ENCODE data around the gene TBC1D5. TPM values are rescaled to one million over a fixed set of nuclear protein-coding genes. Genes with fewer than 3 reads are reported as not detected.

The TBC1D5 gene
- total RNA-seq, 1 experiment from 2014 or later: 36.4 TPM

DNA sequence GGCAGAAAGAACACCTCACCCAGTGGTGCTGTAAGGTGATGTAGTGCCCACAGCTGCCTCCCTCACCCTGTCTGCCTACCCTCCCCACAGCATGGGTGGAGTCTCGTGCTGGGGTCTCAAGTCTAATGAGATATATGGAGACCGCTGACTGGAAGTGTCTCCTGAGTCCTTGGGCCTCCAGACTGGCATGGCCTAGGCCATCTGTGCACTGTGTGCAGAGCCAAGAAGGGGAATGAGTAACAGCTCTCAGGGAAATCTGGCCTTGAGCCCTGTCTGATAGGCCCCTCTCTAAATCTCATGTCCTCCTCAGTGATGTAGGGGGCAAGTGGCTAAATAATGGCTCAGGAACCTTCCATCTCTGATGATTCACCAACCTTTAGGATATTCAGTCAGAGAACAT lies 580.3 kb downstream of the TBC1D5 start:
- no peaks in the 10 kb centered on the region for H3K36me3 Mint-ChIP-seq (ENCODE audit: insufficient read depth, unreplicated experiment)
- intact Hi-C loops (cut with micrococcal nuclease; ENCODE audit: unreplicated experiment): no loop called here
- no peak overlapping the region for H3K4me3 Mint-ChIP-seq (ENCODE audit: unreplicated experiment)
- ChIA-PET CTCF (no interaction called here), POLR2A (no interaction called here)
- Histone ChIP-seq H3K36me3 (ENCODE audit: control insufficient read depth, insufficient read depth, low read length) (no peaks in the 10 kb centered on the region; the same call in 1 of the 2 replicates), H3K9me3 (no peaks in the 10 kb centered on the region), H3K27me3 (replicated peaks; ENCODE audit: control insufficient read depth, insufficient read depth, low read length) (no peaks in the 10 kb centered on the region), H3K4me3 (ENCODE audit: low read depth, low read length) (no peak overlapping the region), H3K4me1 (no peaks in the 10 kb centered on the region)
- no TSS peak for BruUV-seq (replicated peaks)
- no peak overlapping the region for H3K27ac Mint-ChIP-seq (ENCODE audit: unreplicated experiment)
- DNase-seq: no peak
- TF ChIP-seq, protein P1, sequence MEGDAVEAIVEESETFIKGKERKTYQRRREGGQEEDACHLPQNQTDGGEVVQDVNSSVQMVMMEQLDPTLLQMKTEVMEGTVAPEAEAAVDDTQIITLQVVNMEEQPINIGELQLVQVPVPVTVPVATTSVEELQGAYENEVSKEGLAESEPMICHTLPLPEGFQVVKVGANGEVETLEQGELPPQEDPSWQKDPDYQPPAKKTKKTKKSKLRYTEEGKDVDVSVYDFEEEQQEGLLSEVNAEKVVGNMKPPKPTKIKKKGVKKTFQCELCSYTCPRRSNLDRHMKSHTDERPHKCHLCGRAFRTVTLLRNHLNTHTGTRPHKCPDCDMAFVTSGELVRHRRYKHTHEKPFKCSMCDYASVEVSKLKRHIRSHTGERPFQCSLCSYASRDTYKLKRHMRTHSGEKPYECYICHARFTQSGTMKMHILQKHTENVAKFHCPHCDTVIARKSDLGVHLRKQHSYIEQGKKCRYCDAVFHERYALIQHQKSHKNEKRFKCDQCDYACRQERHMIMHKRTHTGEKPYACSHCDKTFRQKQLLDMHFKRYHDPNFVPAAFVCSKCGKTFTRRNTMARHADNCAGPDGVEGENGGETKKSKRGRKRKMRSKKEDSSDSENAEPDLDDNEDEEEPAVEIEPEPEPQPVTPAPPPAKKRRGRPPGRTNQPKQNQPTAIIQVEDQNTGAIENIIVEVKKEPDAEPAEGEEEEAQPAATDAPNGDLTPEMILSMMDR (IDR thresholded peaks at IDR 0.05; ENCODE audit: insufficient read depth in 1 of 2, low read depth in 1 of 2, low read length in 1 of 2, severe bottlenecking in 1 of 2, unreplicated experiment in 1 of 2): no peak
- H3K27me3 Mint-ChIP-seq (ENCODE audit: insufficient read depth, unreplicated experiment): no peaks in the 10 kb centered on the region
- H3K9me3 Mint-ChIP-seq (ENCODE audit: unreplicated experiment): no peaks in the 10 kb centered on the region
- no peaks in the 10 kb centered on the region for H3K4me1 Mint-ChIP-seq (ENCODE audit: low read depth, unreplicated experiment)

DNA sequence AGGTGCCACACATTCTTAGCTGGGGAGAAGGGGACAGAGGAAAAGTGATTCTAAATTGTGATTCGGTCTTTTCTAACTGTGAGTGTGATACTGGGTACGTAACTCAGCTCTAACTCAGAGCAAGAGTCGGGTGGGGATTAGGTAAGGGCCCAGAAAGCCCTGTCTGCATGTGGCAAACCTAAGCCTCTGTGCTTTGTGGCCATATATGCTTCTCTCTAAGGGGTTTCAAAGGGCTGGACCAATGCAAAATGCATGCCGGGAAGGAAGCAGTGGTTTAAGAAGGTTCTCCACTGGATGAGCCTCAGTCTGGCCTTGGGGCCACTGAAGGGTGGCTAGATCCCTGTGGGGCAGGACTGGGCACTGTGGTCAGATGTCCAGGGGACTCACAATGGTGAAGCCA lies 581.8 kb downstream of the TBC1D5 start:
- Histone ChIP-seq H3K9me3 (no peaks in the 10 kb centered on the region), H3K4me3 (ENCODE audit: low read depth, low read length) (no peak overlapping the region), H3K36me3 (ENCODE audit: control insufficient read depth, insufficient read depth, low read length) (no peaks in the 10 kb centered on the region; the same call in 1 of the 2 replicates), H3K27me3 (replicated peaks; ENCODE audit: control insufficient read depth, insufficient read depth, low read length) (no peaks in the 10 kb centered on the region), H3K4me1 (no peaks in the 10 kb centered on the region)
- H3K4me1 Mint-ChIP-seq (ENCODE audit: low read depth, unreplicated experiment): no peaks in the 10 kb centered on the region
- ChIA-PET POLR2A (no interaction called here), CTCF (no interaction called here)
- TF ChIP-seq, protein P1 (IDR thresholded peaks at IDR 0.05; ENCODE audit: insufficient read depth in 1 of 2, low read depth in 1 of 2, low read length in 1 of 2, severe bottlenecking in 1 of 2, unreplicated experiment in 1 of 2): no peak
- BruUV-seq (replicated peaks): no TSS peak
- no peaks in the 10 kb centered on the region for H3K27me3 Mint-ChIP-seq (ENCODE audit: insufficient read depth, unreplicated experiment)
- no peaks in the 10 kb centered on the region for H3K36me3 Mint-ChIP-seq (ENCODE audit: insufficient read depth, unreplicated experiment)
- H3K27ac Mint-ChIP-seq (ENCODE audit: unreplicated experiment): no peak overlapping the region
- intact Hi-C loops (cut with micrococcal nuclease; ENCODE audit: unreplicated experiment): no loop called here
- DNase-seq: no peak
- no peaks in the 10 kb centered on the region for H3K9me3 Mint-ChIP-seq (ENCODE audit: unreplicated experiment)
- H3K4me3 Mint-ChIP-seq (ENCODE audit: unreplicated experiment): no peak overlapping the region

DNA sequence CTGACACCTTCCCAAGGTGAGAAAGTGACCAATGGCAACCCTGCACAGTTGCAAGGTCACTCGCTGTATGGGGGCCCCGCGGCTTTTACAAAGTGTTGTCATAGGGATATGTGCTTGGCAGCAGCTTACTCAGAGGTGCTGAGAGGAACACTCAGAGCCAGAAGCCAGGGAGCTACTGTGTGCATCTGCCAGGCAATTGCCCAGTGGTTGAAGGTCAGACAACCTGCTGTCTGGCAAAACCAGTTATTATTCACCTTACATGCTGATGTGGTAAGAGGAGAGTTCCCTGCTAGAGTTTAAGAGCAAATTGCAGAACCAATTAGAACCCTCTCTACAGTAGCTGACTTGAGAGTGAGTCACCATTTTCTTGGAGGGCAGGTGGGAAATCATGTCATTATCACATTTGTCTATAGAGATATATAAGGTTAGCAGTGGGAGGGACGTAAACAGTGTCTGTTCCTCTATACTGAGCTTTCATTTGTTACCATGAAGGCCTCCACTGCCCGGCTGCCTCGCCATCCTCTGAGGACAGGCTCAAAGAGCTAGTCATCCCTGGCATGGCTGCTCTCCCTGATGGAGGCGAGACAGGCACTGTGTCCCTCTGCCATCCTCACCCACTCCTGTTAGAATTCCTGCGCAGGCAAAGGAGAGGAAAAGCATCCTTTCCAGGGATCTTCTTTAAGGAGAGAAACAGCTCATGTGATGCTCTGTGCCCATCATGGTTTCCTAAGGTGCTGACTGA lies 583.3 kb downstream of the TBC1D5 start:
- no peaks in the 10 kb centered on the region for H3K4me1 ChIP-seq
- no peak overlapping the region for H3K27ac Mint-ChIP-seq (ENCODE audit: unreplicated experiment)
- no TSS peak for BruUV-seq (replicated peaks)
- POLR2A ChIA-PET: no interaction called here
- TF ChIP-seq, protein P1 (IDR thresholded peaks at IDR 0.05; ENCODE audit: insufficient read depth in 1 of 2, low read depth in 1 of 2, low read length in 1 of 2, severe bottlenecking in 1 of 2, unreplicated experiment in 1 of 2): no peak
- CTCF ChIA-PET: no interaction called here
- intact Hi-C loops (cut with micrococcal nuclease; ENCODE audit: unreplicated experiment): no loop called here
- H3K4me3 Mint-ChIP-seq (ENCODE audit: unreplicated experiment): no peak overlapping the region
- no peaks in the 10 kb centered on the region for H3K27me3 ChIP-seq (replicated peaks; ENCODE audit: control insufficient read depth, insufficient read depth, low read length)
- DNase-seq: no peak
- no peaks in the 10 kb centered on the region for H3K4me1 Mint-ChIP-seq (ENCODE audit: low read depth, unreplicated experiment)
- H3K4me3 ChIP-seq (ENCODE audit: low read depth, low read length): no peak overlapping the region
- no peaks in the 10 kb centered on the region for H3K9me3 Mint-ChIP-seq (ENCODE audit: unreplicated experiment)
- H3K9me3 ChIP-seq: no peaks in the 10 kb centered on the region
- peaks cover 3% of the 10 kb centered on the region for H3K36me3 Mint-ChIP-seq (ENCODE audit: insufficient read depth, unreplicated experiment)
- no peaks in the 10 kb centered on the region for H3K27me3 Mint-ChIP-seq (ENCODE audit: insufficient read depth, unreplicated experiment)
- no peaks in the 10 kb centered on the region; the same call in 1 of the 2 replicates for H3K36me3 ChIP-seq (ENCODE audit: control insufficient read depth, insufficient read depth, low read length)
